ENCODE results near the gene HLCS.
"Not testable (repeated sequence)": the region's sequence is repeated elsewhere in the genome, so short reads cannot be mapped to it uniquely, and the experiment has no call there.

The HLCS gene

GRCh38 chr21:36955783-36956182 lies 10.7 kb downstream of the HLCS start:
- no peak for DNase-seq

- not testable (repeated sequence) for DNase-seq
Observed at GRCh38 chr21:36952331-36952730, 14.1 kb downstream of the HLCS start.

GRCh38 chr21:36949171-36950141 lies 17.0 kb downstream of the HLCS start:
- no peak for DNase-seq

- no peak for DNase-seq
Observed at GRCh38 chr21:36948686-36949085, 17.8 kb downstream of the HLCS start.

GRCh38 chr21:36946949-36947356 lies 19.5 kb downstream of the HLCS start:
- DNase-seq: no peak

GRCh38 chr21:36945496-36946138 lies 20.9 kb downstream of the HLCS start:
- no peak for DNase-seq

GRCh38 chr21:36936361-36937135 lies 29.9 kb downstream of the HLCS start:
- no peak for DNase-seq

- no peak for DNase-seq
Observed at GRCh38 chr21:36934864-36935420, 31.5 kb downstream of the HLCS start.

GRCh38 chr21:36932161-36932816 lies 34.2 kb downstream of the HLCS start:
- DNase-seq: no peak

GRCh38 chr21:36929622-36930021 lies 36.8 kb downstream of the HLCS start:
- DNase-seq: no peak

- DNase-seq: no peak
Observed at GRCh38 chr21:36928960-36929359, 37.5 kb downstream of the HLCS start.

- peak; percentile 74 for DNase-seq
Observed at GRCh38 chr21:36927719-36928117, 38.8 kb downstream of the HLCS start.

- no peak for DNase-seq
Observed at GRCh38 chr21:36926989-36927718, 39.3 kb downstream of the HLCS start.

GRCh38 chr21:36923270-36923669 lies 43.2 kb downstream of the HLCS start:
- DNase-seq: no peak

- no peak for DNase-seq
Observed at GRCh38 chr21:36922861-36923260, 43.6 kb downstream of the HLCS start.

GRCh38 chr21:36918291-36918690 lies 48.2 kb downstream of the HLCS start:
- no peak for DNase-seq

GRCh38 chr21:36917471-36918158 lies 48.9 kb downstream of the HLCS start:
- DNase-seq: no peak

- DNase-seq: no peak
Observed at GRCh38 chr21:36916718-36917117, 49.8 kb downstream of the HLCS start.

- no peak for DNase-seq
Observed at GRCh38 chr21:36915696-36916245, 50.7 kb downstream of the HLCS start.

- DNase-seq: no peak
Observed at GRCh38 chr21:36915014-36915695, 51.3 kb downstream of the HLCS start.

Data from kidney glomerular epithelial cell (primary cell).